GM12878 (cell line): ENCODE data around the gene VPS26A. TPM values are rescaled to one million over a fixed set of nuclear protein-coding genes. Genes with fewer than 3 reads are reported as not detected.

Experiments used
- ATF7 ChIP-seq: fragments of 450-650 bp; IDR thresholded peaks from 2 replicates; pipeline ENCODE4 v1.6.1; 2016; ENCODE audit warnings: low read depth, mild to moderate bottlenecking
- CREB1 ChIP-seq: IDR thresholded peaks from 2 replicates; pipeline ENCODE4 v1.6.1; 2012; ENCODE audit warnings: low read depth, mild to moderate bottlenecking, inconsistent platforms
- EZH2 ChIP-seq: IDR thresholded peaks from 2 replicates; pipeline ENCODE4 v1.6.1; 2012; ENCODE audit warnings: low read depth, mild to moderate bottlenecking, control low read depth, inconsistent platforms, low read length, borderline replicate concordance; ENCODE audit not compliant: control insufficient read depth
- JUND ChIP-seq: IDR thresholded peaks from 2 replicates; pipeline ENCODE4 v1.6.1; 2012; ENCODE audit warnings: low read depth, mild to moderate bottlenecking, low read length, improper control_type of control experiment, moderate library complexity
- MXI1 ChIP-seq: fragments of 150-350 bp; IDR thresholded peaks from 2 replicates; pipeline ENCODE4 v1.6.1; 2011; ENCODE audit warnings: low read depth, mild to moderate bottlenecking, inconsistent platforms, low read length, improper control_type of control experiment
- NFYA ChIP-seq: IDR thresholded peaks from 2 replicates; pipeline ENCODE4 v1.6.1; 2011; ENCODE audit warnings: low read depth, mild to moderate bottlenecking, low read length, improper control_type of control experiment, borderline replicate concordance
- NR2F1 ChIP-seq: fragments of 450-650 bp; conservative IDR thresholded peaks from 2 replicates; pipeline ENCODE4 v1.6.1; 2017; ENCODE audit warnings: mild to moderate bottlenecking
- PML ChIP-seq: IDR thresholded peaks from 2 replicates; pipeline ENCODE4 v1.6.1; 2012; ENCODE audit warnings: low read length, inconsistent platforms
- POLR2AphosphoS2 ChIP-seq: IDR thresholded peaks from 2 replicates; pipeline ENCODE4 v1.6.1; 2011; ENCODE audit warnings: low read depth, mild to moderate bottlenecking, low read length, improper control_type of control experiment, moderate library complexity
- POU2F2 ChIP-seq: IDR thresholded peaks from 3 replicates; pipeline ENCODE4 v1.6.1; 2011; ENCODE audit warnings: low read depth, mild to moderate bottlenecking, low read length, borderline replicate concordance
- RAD21 ChIP-seq: IDR thresholded peaks from 2 replicates; pipeline ENCODE4 v1.6.1; 2011; ENCODE audit warnings: mild to moderate bottlenecking, low read depth, low read length, moderate library complexity; ENCODE audit not compliant: insufficient read depth
- RUNX3 ChIP-seq: IDR thresholded peaks from 2 replicates; pipeline ENCODE4 v1.6.1; 2012; ENCODE audit warnings: low read length, inconsistent platforms
- SIX5 ChIP-seq: IDR thresholded peaks from 2 replicates; pipeline ENCODE4 v1.6.1; 2011; ENCODE audit warnings: mild to moderate bottlenecking, low read depth, low read length, moderate library complexity; ENCODE audit not compliant: severe bottlenecking
- SMARCA5 ChIP-seq: fragments of 450-650 bp; IDR thresholded peaks from 2 replicates; pipeline ENCODE4 v1.6.1; 2017; ENCODE audit warnings: mild to moderate bottlenecking
- SP1 ChIP-seq: IDR thresholded peaks from one replicate; pipeline ENCODE4 v1.6.1; 2011; ENCODE audit warnings: low read depth, low read length
- TCF12 ChIP-seq: IDR thresholded peaks from 2 replicates; pipeline ENCODE4 v1.6.1; 2011; ENCODE audit warnings: low read depth, mild to moderate bottlenecking, low read length
- TCF3 ChIP-seq: IDR thresholded peaks from 2 replicates; pipeline ENCODE4 v1.6.1; 2012; ENCODE audit warnings: low read depth, mild to moderate bottlenecking, low read length, borderline replicate concordance; ENCODE audit not compliant: insufficient read depth
- ZBED1 ChIP-seq: IDR thresholded peaks from 2 replicates; pipeline ENCODE4 v1.6.1; 2016; ENCODE audit warnings: borderline replicate concordance
- polyA plus RNA-seq, 11 experiments: library from polyadenylated mRNA; depleted of rRNA in 4 of 11; unstranded in 6 of 11; stranded (reverse) in 5 of 11; fragments of >200 nt; fragmentation: Nextera tagmentation in 4 of 11; fragmentation: Illumina TruSeq in 1 of 11; extraction: Ambion mirVana in 4 of 11; extraction: Trizol in 1 of 11; gene quantifications; 1 replicate in 1 of 11; 2 replicates in 10 of 11; pipeline versions ENCODE4 v1.2.1 to v1.2.3, GENCODE V29; 2011 to 2016; ENCODE audit warnings: inconsistent platforms in 2 of 11, missing spikeins in 2 of 11, low read depth in 1 of 11
- total RNA-seq, 4 experiments: library from RNA; depleted of rRNA in 3 of 4; stranded (reverse); fragments of >200 nt in 3 of 4; fragmentation: Illumina TruSeq in 1 of 4; extraction: Trizol in 1 of 4; gene quantifications; 2 replicates each; pipeline versions ENCODE4 v1.2.1 to v1.2.3, GENCODE V29; 2013 to 2021
- TF ChIP-seq, protein P1 (sequence below): IDR thresholded peaks from 2 replicates; pipeline ENCODE4 v1.6.1; 2012; ENCODE audit warnings: low read depth, low read length, improper control_type of control experiment
- TF ChIP-seq, protein P2 (sequence below): fragments of 450-650 bp; formaldehyde crosslinking; IDR thresholded peaks from 2 replicates; pipeline ENCODE4 v1.4.0; 2020; ENCODE audit warnings: mild to moderate bottlenecking, moderate library complexity
- TF ChIP-seq, protein P3 (sequence below): IDR thresholded peaks from 2 replicates; pipeline ENCODE4 v1.6.1; 2011; ENCODE audit warnings: low read depth, low read length, improper control_type of control experiment, borderline replicate concordance
- TF ChIP-seq, protein P4 (sequence below): fragments of 450-650 bp; IDR thresholded peaks from 2 replicates; pipeline ENCODE4 v1.6.1; 2017; ENCODE audit warnings: antibody characterized with exemption, mild to moderate bottlenecking, moderate library complexity

The VPS26A gene
- total and polyA plus RNA-seq, 10 of the 15 experiments (the other 5 are each of a cell fraction or from before 2014, with no cell fraction given): 16.8 to 72.3 (median 26.8) TPM

DNA sequence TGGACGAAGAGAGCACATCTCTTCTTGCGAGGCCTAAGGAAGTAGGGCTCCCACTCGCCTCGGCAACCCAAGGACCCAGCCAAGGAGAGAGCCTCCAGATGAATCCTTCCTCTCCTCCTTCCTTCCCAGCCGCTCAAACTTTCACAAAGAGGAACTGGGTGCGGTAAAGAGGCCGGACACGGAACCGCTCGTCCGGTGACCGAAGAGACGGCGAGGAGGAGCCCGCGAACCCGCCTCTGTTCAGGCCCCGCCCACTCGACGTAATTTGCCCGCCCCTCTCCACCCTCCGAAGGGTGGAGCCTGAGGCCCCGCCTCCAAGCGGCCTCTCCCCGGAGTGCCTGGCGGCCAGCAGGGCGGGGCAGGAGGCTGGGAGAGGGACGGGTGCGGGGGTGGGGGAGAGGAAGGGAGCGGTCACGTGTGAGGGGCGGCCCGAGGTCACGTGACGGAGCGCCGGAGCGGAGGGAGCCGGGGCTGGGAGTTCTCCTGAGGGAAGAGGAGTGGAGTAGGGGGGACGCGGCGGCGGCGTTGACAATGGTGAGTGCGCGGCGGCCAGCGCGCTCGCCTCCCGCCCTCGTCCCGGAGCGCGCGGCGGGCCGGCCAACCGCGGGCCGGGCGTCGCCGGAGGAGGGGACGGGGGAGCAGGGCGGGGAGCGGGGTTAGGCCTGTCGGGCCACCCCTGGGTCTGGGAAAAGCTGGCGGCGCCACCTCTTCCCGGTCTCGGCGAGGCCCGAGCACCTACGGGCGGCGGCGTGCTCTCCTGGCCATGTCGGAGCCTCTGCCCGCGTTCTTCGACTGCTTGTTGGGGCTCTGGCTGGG lies at the start of gene VPS26A (continued):
- 0 out of 2 replicates have a peak, but pooled peaks have one; percentile 3 for TF ChIP-seq RAD21
- no peak for TF ChIP-seq TCF3
- TF ChIP-seq EZH2: no peak
- TF ChIP-seq POLR2AphosphoS2: peak; percentile 83; the same call in 1 of the 2 replicates
- TF ChIP-seq JUND: no peak
- TF ChIP-seq MXI1: peak; percentile 66
- peak; percentile 12; the same call in 2 of the 3 replicates for TF ChIP-seq POU2F2
- peak; percentile 54 for TF ChIP-seq NR2F1
- peak; percentile 56 for TF ChIP-seq ATF7
- peak; percentile 73 for TF ChIP-seq RUNX3
- TF ChIP-seq TCF12: no peak
- peak; percentile 40 for TF ChIP-seq SP1
- TF ChIP-seq, protein P1, sequence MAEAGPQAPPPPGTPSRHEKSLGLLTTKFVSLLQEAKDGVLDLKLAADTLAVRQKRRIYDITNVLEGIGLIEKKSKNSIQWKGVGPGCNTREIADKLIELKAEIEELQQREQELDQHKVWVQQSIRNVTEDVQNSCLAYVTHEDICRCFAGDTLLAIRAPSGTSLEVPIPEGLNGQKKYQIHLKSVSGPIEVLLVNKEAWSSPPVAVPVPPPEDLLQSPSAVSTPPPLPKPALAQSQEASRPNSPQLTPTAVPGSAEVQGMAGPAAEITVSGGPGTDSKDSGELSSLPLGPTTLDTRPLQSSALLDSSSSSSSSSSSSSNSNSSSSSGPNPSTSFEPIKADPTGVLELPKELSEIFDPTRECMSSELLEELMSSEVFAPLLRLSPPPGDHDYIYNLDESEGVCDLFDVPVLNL: no peak; the same call in 1 of the 2 replicates
- TF ChIP-seq SMARCA5: peak; percentile 40; the same call in 1 of the 2 replicates
- peak; percentile 84; the same call in 1 of the 2 replicates for TF ChIP-seq PML
- TF ChIP-seq, protein P2, sequence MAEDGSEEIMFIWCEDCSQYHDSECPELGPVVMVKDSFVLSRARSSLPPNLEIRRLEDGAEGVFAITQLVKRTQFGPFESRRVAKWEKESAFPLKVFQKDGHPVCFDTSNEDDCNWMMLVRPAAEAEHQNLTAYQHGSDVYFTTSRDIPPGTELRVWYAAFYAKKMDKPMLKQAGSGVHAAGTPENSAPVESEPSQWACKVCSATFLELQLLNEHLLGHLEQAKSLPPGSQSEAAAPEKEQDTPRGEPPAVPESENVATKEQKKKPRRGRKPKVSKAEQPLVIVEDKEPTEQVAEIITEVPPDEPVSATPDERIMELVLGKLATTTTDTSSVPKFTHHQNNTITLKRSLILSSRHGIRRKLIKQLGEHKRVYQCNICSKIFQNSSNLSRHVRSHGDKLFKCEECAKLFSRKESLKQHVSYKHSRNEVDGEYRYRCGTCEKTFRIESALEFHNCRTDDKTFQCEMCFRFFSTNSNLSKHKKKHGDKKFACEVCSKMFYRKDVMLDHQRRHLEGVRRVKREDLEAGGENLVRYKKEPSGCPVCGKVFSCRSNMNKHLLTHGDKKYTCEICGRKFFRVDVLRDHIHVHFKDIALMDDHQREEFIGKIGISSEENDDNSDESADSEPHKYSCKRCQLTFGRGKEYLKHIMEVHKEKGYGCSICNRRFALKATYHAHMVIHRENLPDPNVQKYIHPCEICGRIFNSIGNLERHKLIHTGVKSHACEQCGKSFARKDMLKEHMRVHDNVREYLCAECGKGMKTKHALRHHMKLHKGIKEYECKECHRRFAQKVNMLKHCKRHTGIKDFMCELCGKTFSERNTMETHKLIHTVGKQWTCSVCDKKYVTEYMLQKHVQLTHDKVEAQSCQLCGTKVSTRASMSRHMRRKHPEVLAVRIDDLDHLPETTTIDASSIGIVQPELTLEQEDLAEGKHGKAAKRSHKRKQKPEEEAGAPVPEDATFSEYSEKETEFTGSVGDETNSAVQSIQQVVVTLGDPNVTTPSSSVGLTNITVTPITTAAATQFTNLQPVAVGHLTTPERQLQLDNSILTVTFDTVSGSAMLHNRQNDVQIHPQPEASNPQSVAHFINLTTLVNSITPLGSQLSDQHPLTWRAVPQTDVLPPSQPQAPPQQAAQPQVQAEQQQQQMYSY (CRISPR knock-in tag): peak; percentile 89
- no peak for TF ChIP-seq NFYA
- no peak for TF ChIP-seq ZBED1
- TF ChIP-seq, protein P3, sequence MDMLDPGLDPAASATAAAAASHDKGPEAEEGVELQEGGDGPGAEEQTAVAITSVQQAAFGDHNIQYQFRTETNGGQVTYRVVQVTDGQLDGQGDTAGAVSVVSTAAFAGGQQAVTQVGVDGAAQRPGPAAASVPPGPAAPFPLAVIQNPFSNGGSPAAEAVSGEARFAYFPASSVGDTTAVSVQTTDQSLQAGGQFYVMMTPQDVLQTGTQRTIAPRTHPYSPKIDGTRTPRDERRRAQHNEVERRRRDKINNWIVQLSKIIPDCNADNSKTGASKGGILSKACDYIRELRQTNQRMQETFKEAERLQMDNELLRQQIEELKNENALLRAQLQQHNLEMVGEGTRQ: peak; percentile 95
- TF ChIP-seq SIX5: no peak
- TF ChIP-seq, protein P4, sequence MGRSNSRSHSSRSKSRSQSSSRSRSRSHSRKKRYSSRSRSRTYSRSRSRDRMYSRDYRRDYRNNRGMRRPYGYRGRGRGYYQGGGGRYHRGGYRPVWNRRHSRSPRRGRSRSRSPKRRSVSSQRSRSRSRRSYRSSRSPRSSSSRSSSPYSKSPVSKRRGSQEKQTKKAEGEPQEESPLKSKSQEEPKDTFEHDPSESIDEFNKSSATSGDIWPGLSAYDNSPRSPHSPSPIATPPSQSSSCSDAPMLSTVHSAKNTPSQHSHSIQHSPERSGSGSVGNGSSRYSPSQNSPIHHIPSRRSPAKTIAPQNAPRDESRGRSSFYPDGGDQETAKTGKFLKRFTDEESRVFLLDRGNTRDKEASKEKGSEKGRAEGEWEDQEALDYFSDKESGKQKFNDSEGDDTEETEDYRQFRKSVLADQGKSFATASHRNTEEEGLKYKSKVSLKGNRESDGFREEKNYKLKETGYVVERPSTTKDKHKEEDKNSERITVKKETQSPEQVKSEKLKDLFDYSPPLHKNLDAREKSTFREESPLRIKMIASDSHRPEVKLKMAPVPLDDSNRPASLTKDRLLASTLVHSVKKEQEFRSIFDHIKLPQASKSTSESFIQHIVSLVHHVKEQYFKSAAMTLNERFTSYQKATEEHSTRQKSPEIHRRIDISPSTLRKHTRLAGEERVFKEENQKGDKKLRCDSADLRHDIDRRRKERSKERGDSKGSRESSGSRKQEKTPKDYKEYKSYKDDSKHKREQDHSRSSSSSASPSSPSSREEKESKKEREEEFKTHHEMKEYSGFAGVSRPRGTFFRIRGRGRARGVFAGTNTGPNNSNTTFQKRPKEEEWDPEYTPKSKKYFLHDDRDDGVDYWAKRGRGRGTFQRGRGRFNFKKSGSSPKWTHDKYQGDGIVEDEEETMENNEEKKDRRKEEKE: peak; percentile 71; the same call in 1 of the 2 replicates
- TF ChIP-seq CREB1: no peak; the same call in 1 of the 2 replicates
